Right lobe of liver (tissue), 6 donors: Measurements from ENCODE around the gene PCNA. TPM values are rescaled to one million over a fixed set of nuclear protein-coding genes. Genes with fewer than 3 reads are reported as not detected.
A peak's percentile ranks its signal among the peaks of the same experiment; 100 is the strongest.

Experiments used
- ATAC-seq, 4 donors: fragments of 200-7000 bp; cut with Tn5 transposase; one replicate each; pipeline ENCODE4 v1.9.1; 2020; ENCODE audit warnings: mild to moderate bottlenecking in 4 of 4, moderate library complexity in 4 of 4
- DNase-seq, 3 donors: peaks; one replicate each; pipeline ENCODE4 v3.0.0-alpha.2; 2020
- H3K27ac ChIP-seq, 3 donors: fragments of 200-600 bp; one replicate each; pipeline ENCODE4 v1.8.0; 2022
- H3K27me3 ChIP-seq, 2 donors: fragments of 200-600 bp; one replicate each; pipeline ENCODE4 v1.8.0; 2022
- H3K36me3 ChIP-seq, 4 donors: fragments of 200-600 bp; sonication (generic) in 1 of 4; one replicate each; pipeline versions ENCODE4 v1.5.1 to v1.8.0; 2017 to 2022; ENCODE audit warnings: control low read depth in 1 of 4
- H3K4me1 ChIP-seq, 4 donors: fragments of 200-600 bp; sonication (generic) in 1 of 4; one replicate each; pipeline versions ENCODE4 v1.5.1 to v1.8.0; 2017 to 2022; ENCODE audit warnings: control low read depth in 1 of 4
- H3K4me3 ChIP-seq, 3 donors: fragments of 200-600 bp; one replicate each; pipeline ENCODE4 v1.8.0; 2022
- H3K9me3 ChIP-seq, 4 donors: fragments of 200-600 bp; sonication (generic) in 1 of 4; one replicate each; pipeline versions ENCODE4 v1.5.1 to v1.8.0; 2017 to 2022; ENCODE audit warnings: control low read depth in 1 of 4
- CTCF ChIP-seq, 4 donors: fragments of 200-600 bp in 3 of 4; fragments of 450-650 bp in 1 of 4; IDR thresholded peaks; one replicate each; pipeline versions ENCODE4 v1.5.1 to v1.8.0; 2016 to 2022; ENCODE audit warnings: antibody characterized with exemption in 4 of 4, mild to moderate bottlenecking in 2 of 4
- POLR2A ChIP-seq: fragments of 450-650 bp; IDR thresholded peaks from one replicate; pipeline ENCODE4 v1.6.1; 2017; ENCODE audit warnings: antibody characterized with exemption, mild to moderate bottlenecking
- WGBS: methylation state at CpG from one replicate; pipeline ENCODE4 v1.1.6; 2018; ENCODE audit warnings: low coverage, low lambda C conversion rate; ENCODE audit not compliant: insufficient coverage; ENCODE audit errors: missing lambda C conversion rate; 5-methylcytosine and 5-hydroxymethylcytosine counted together
- intact Hi-C, 2 donors: fragments of 100-400 bp; cut with DNase I; formaldehyde crosslinking; loops; one replicate each; pipeline versions ENCODE4 v1.11.2 to v1.14.1; 2022
- total RNA-seq, 6 experiments: library from RNA; depleted of rRNA in 2 of 6; stranded (reverse); fragments of >200 nt in 2 of 6; fragmentation: NEBNext Ultra II Directional in 3 of 6; extraction: Animal tissue kit (Norgen Biotek cat#: 25700) in 3 of 6; gene quantifications; one replicate each; pipeline versions ENCODE4 v1.1.0 to v1.2.4, GENCODE V29; 2016 to 2023
- donor health status: DM: no; HTN: yes; CAD: no.
- donor health status: DM: no; HTN: no; CAD: no.
- donor health status: DM: no; HTN: no; CAD: no.
- donor health status: DM: no; HTN: yes; CAD: no.
- donor health status: DM: no; HTN: yes; CAD: no.

Gene PCNA
- total RNA-seq, 6 experiments from 2014 or later: 14.8 to 56.1 (median 16.1) TPM

- Histone ChIP-seq H3K27ac (no peak overlapping the region), H3K36me3 (peaks cover 0 to 31% (median 5%) of the 10 kb centered on the region in 4 donors), H3K9me3 (no peaks in the 10 kb centered on the region), H3K4me3 (no peak overlapping the region), H3K27me3 (no peaks in the 10 kb centered on the region), H3K4me1 (peaks cover 0 to 18% (median 8%) of the 10 kb centered on the region in 4 donors)
- WGBS: 68% methylated on average over 3 of the region's 3 CpGs
- DNase-seq (no peak), ATAC-seq (no peak)
- intact Hi-C loops: no loop called here
- no peak for TF ChIP-seq POLR2A
- TF ChIP-seq CTCF (IDR thresholded peaks at IDR 0.05): no peak
Observed at GRCh38 chr20:5116875-5117274, 2.9 kb downstream of the PCNA start.

DNA sequence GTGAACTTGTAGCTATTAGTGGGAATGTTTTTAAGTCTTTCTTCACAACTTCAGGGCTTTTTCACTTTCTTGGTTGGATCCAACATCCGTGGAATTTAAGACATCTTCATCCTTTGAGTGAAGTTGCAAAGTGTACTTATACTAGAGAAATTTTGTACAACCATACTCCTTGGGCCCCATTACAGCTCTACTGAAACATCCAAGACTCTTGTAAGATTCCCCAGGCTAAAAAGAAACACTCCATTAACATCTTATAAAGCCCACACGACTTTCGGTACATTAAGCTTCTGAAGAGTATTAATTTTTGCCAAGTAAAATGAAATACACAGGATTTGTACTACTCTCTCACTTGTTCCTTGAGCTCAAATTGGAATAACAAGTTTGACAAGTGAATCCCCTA, 5.4 kb downstream of the PCNA start:
- no peak for DNase-seq
- no peak overlapping the region for H3K27ac ChIP-seq
- ATAC-seq: no peak
- WGBS: 53% methylated on average over 3 of the region's 3 CpGs
- no peak overlapping the region for H3K4me3 ChIP-seq
- TF ChIP-seq CTCF (IDR thresholded peaks at IDR 0.05) (no peak), POLR2A (no peak)
- H3K27me3 ChIP-seq: no peaks in the 10 kb centered on the region
- no peaks in the 10 kb centered on the region for H3K9me3 ChIP-seq
- H3K4me1 ChIP-seq: peaks cover 0 to 21% (median 8%) of the 10 kb centered on the region in 4 donors
- H3K36me3 ChIP-seq: peaks cover 0 to 47% (median 5%) of the 10 kb centered on the region in 4 donors
- intact Hi-C loops: no loop called here

DNA sequence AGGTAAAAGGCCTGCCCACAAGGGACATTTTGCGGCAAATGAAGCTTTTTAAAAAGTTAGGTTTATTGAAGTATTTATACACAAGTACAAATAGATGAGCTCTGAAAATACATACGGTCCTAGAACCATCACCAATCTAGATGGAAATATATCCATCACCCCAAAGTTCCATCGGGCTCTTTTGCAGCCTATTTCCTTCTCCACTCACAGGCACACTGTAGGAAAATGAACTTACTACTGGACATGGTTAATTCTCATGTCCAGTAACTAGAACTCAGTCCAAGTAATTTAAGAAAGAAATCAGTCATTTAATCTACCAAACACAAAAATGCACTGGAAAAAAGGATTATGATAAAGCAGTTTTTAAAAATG, 6.2 kb downstream of the PCNA start:
- Histone ChIP-seq H3K27me3 (no peaks in the 10 kb centered on the region), H3K4me1 (peaks cover 0 to 15% (median 6%) of the 10 kb centered on the region in 4 donors), H3K36me3 (peaks cover 3 to 55% (median 10%) of the 10 kb centered on the region in 4 donors), H3K9me3 (no peaks in the 10 kb centered on the region), H3K27ac (peak overlapping the region; percentile 86 to 96 (median 87)), H3K4me3 (peak overlapping the region; percentile 60 to 73 (median 69))
- DNase-seq (no peak), ATAC-seq (no peak)
- no peak for TF ChIP-seq POLR2A
- intact Hi-C loops: no loop called here
- WGBS: 32% methylated on average over 3 of the region's 3 CpGs

GRCh38 chr20:5109276-5109675, 10.5 kb downstream of the PCNA start:
- intact Hi-C loops: loop anchor here in 1 of 2 donors (10.0 kb wide), 1 partner anchor 324 kb away; no protein-coding TSS in a partner anchor
- 82% methylated on average over 5 of the region's 5 CpGs for WGBS
- peaks cover 0 to 52% (median 20%) of the 10 kb centered on the region in 4 donors for H3K36me3 ChIP-seq

DNA sequence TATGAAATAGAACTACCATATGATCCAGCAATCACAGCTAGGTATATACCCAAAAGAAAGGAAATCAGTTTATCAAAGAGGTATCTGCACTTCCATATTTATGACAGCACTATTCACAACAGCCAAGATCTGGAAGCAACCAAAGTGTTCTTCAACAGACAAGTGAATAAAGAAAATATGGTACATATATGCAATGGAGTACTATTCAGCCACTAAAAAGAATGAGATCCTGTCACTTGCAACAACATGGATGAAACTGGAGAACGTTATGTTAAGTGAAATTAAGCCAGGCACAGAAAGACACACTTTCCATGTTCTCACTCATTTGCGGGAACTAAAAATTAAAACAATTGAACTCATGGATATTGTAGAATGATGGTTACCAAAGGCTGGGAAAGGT, 15.3 kb downstream of the PCNA start:
- WGBS: 95% methylated on average over 2 of the region's 2 CpGs
- Histone ChIP-seq H3K36me3 (peaks cover 0 to 63% (median 26%) of the 10 kb centered on the region in 4 donors), H3K4me1 (no peaks in the 10 kb centered on the region), H3K27ac (no peak overlapping the region), H3K9me3 (no peaks in the 10 kb centered on the region), H3K4me3 (no peak overlapping the region), H3K27me3 (no peaks in the 10 kb centered on the region)
- no peak for TF ChIP-seq CTCF (IDR thresholded peaks at IDR 0.05)
- no peak for TF ChIP-seq POLR2A
- DNase-seq (no peak), ATAC-seq (no peak)
- intact Hi-C loops: loop anchor here in 1 of 2 donors (5.0 to 10.0 kb wide), 2 partner anchors 320 to 347 kb away; no protein-coding TSS in a partner anchor

More at GRCh38 chr20:5109276-5109675, 10.5 kb downstream of the PCNA start:
- Histone ChIP-seq H3K27me3 (no peaks in the 10 kb centered on the region), H3K4me3 (no peak overlapping the region), H3K27ac (no peak overlapping the region), H3K9me3 (no peaks in the 10 kb centered on the region), H3K4me1 (peaks cover 0 to 11% (median 3%) of the 10 kb centered on the region in 4 donors)
- DNase-seq (no peak), ATAC-seq (no peak)
- TF ChIP-seq POLR2A (no peak), CTCF (IDR thresholded peaks at IDR 0.05) (no peak)
